ELF-1 (cell line): ENCODE measurements around the gene SF3B2.

ENCODE experiments used
- DNase-seq: peaks from one replicate; pipeline ENCODE4 v3.0.0-alpha.2; 2016; ENCODE audit warnings: low read depth, low spot score

The SF3B2 gene

DNA sequence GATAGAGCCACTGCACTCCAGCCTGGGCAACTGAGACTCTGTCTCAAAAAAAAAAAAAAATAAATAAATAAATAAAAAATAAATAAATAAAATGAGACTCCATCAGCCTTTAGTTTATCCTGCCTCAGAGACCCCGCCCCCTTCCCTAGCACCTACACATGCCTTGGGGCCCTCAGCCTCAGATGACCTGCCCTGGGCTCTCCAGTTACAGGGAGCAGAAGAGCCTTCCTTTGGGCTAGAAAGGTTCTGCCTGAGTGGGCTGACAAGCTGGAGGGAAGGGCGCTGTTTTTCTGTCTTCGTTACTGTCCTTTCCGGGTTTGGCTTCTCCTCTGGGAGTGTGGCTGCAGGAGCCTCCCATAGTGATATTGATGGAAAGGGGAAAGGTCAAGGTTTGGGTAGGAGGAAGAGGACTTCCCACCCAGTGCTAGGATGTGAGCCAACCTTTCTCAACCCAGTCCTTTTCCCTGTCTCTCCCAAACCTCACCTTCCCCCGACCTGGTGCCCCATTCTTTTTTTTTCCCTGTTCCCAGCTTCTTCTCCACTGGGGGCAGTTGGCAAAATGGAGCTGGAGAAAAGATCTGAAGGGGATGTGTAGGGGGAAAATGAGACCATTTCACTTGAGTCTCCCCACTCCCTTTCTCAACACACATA lies 1.5 kb upstream of the SF3B2 start:
- DNase-seq, result peak; percentile 25

- DNase-seq, result no peak
Measured at GRCh38 chr11:66051371-66051765, 796 bp upstream of the SF3B2 start.

DNA sequence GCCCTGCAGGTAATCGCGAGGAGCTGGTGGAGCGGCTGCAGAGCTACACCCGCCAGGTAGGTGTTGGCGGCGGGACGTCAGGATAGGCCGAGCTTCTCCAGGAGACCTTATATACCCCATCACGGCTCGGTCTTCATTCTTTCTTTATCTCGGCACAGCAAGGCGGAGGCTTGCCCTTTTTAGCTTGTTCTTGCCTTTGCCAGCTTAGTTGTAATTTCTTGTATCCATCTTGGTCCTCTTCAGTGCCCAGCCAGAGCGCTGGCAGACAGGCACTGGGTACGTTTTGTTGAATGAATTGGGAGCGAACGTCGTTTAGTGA lies 459 bp downstream of the SF3B2 start:
- no peak for DNase-seq

- DNase-seq, result no peak
Measured at GRCh38 chr11:66055021-66055420, 2.9 kb downstream of the SF3B2 start.

GRCh38 chr11:66056501-66056900 lies 4.3 kb downstream of the SF3B2 start:
- DNase-seq, result no peak

DNA sequence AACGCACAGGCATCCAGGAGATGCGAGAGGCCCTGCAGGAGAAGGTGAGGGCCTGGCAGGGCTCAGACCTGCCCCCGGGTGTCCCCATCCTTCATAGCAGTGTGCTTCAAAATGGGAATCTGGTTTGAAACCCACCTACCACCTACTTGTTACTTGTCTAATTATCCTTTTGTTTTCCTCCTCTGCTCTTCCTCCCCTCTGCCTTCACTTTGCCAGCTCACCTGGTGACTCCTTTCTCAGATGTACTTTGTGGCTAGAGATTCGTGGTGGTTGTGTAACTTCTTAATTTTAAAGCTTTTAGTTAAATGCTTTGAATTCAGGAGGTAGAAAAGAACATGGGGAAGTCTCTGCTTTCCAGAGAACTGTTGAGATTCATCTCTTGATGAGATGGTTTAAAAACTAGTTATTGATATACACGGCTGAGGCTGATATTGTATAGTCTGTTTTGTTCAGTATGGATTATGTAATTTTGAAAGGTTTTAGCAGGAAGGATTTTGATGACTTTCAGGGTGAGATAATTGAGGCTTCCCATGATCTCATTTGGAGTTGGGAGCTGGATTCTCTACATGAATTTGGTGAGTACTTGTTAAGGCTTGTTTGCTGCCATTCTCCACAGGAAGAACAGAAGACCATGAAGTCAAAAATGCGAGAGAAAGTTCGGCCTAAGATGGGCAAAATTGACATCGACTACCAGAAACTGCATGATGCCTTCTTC lies 8.0 kb downstream of the SF3B2 start:
- no peak for DNase-seq

DNA sequence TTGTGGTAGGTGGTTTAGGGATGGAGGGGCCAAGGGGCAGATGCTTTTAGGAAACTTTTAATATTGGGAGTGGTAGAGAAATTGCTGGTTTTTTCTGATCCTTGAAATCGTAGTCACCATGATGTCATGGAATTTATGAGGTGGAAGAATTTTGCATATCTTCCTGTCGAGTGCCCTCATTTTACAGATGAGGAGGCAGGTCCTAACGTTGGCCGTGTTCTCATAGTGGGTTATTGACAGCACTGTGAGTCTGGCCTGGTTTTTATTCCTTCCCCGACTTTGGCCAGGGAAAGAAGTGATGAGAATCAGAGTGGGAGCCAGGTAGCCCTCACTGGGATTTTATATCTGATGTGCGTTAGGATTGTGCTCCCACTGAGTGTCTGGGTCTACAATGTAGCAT lies 9.1 kb downstream of the SF3B2 start:
- no peak for DNase-seq

GRCh38 chr11:66062408-66062807 lies 10.2 kb downstream of the SF3B2 start:
- no peak for DNase-seq

- no peak for DNase-seq
Measured at GRCh38 chr11:66063900-66064299, 11.7 kb downstream of the SF3B2 start.

- DNase-seq, result no peak
Measured at GRCh38 chr11:66064571-66064970, 12.4 kb downstream of the SF3B2 start.

GRCh38 chr11:66066751-66067150 lies 14.6 kb downstream of the SF3B2 start:
- no peak for DNase-seq

DNA sequence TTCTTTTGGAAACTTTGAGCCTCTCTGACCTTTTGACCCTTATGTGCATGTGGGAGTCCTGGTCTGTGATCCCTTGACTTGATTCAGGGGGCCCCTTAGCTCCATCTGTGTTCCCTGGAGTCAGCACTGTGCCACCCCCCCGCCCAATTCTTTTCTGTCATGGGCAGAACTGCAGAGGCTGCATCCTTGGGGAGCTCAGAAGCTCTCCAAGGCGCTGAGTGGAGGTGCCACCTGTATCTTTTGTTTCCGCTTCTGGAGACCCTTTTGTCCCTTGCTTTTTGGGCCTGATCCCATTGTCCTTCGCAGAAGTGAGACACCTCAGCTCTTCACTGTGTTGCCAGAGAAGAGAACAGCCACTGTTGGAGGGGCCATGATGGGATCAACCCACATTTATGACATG lies 15.5 kb downstream of the SF3B2 start:
- DNase-seq, result no peak

- peak; percentile 92 for DNase-seq
Measured at GRCh38 chr11:66068154-66068821, 16.1 kb downstream of the SF3B2 start.

GRCh38 chr11:66068923-66069714 lies 17.0 kb downstream of the SF3B2 start:
- DNase-seq, result no peak

DNA sequence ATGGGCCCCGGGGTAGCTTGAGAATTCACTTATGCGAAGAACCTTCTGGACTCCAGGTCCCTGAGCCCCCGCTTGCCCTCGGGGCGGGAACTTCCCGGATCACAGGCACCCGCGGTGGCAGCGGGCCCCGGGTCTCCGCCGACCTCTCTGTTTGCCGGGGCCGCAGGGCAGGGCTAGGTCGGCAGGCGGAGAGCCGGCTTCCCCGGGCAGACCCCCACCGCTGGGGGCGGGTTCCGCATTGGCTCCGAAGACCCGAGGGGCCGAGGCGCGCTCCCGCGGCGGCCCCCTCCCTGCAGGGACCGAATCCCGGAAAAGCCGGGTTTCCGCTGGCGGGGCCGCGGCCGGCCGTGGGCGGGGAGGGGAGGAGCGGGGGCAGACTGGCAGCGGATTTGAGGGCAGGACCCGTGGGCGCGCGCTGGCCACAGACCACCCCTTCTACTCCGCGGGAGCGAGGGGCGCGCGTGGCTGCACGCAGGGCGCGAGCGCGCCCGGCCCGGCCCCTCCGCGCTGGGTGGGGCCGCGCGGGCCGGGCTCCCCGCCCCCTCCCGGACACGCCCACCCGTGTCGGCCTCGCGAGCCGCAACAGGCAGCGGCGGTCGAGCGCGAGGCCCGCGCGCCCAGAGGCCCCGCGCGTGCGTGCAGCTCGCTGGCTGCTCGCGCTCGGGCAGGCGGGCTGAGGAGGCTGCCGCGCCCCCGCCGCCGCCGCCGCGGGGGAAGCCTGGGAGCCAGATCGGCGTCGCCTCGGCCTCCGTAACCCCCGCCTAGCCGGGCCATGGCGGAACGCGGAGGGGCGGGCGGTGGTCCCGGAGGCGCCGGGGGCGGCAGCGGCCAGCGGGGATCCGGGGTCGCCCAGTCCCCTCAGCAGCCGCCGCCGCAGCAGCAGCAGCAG lies 17.8 kb downstream of the SF3B2 start, which contains the start of gene PACS1:
Gene PACS1 (plus strand): TSS at position 558 of the 889 bp plus-strand sequence. CDS start 215 bp downstream, at position 773.
- DNase-seq, result peak; percentile 88

GRCh38 chr11:66070604-66071380 lies 18.6 kb downstream of the SF3B2 start:
- DNase-seq, result peak; percentile 30

DNA sequence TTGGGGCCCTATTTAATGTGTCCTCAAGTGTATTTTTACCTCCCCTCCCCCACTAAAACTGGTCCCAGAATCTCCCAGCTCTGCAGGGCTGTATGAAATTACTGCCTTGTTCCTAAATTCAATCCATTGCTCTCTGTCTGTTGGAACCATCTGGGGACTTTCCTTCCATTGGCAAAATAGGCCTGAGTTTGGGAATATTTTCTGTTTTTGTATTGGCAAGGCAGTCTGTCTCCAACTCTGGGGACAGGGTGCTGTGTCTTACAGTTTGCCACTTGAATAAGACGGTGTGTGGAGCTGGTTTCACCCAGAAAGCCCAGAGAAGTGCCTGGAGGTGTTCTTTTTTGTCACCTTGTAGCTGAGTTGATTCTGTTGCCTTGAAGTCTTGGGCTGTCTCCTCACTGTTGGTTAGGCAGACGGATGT lies 19.2 kb downstream of the SF3B2 start:
- DNase-seq, result peak; percentile 32

- DNase-seq, result no peak
Measured at GRCh38 chr11:66072081-66072480, 19.9 kb downstream of the SF3B2 start.

DNA sequence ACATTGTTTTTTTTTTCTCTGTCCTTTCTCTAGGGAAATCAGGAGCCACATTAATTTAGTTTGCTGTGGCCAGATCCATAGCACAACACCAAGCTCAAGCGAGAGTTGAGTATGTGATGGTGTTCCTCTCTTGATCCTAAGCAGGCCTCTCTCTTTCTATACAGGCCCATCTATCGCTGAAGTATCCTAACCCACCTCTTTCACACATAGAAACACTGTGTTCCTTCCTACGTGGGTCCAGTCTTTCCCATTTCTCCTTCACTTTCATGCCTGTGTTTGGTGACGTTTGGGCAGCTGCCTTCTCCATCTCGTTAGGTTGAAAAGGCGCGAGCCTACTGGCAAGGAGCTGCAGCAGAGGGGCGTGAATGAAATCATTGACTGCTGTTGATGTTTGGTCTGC lies 20.4 kb downstream of the SF3B2 start:
- DNase-seq, result no peak

GRCh38 chr11:66073669-66074068 lies 21.5 kb downstream of the SF3B2 start:
- DNase-seq, result no peak
